Pancreas (tissue), 10 donors: ENCODE data around the gene TMEM37. TPM values are rescaled to one million over a fixed set of nuclear protein-coding genes. Genes with fewer than 3 reads are reported as not detected.
A peak's percentile ranks its signal among the peaks of the same experiment; 100 is the strongest.

ENCODE experiments used
- ATAC-seq, 4 donors: fragments of 200-7000 bp; cut with Tn5 transposase; one replicate each; pipeline versions ENCODE4 v1.8.0 to v1.9.1; 2020; ENCODE audit warnings: mild to moderate bottlenecking in 4 of 4, moderate library complexity in 4 of 4
- DNase-seq, 6 donors: peaks; one replicate each; pipeline ENCODE4 v3.0.0-alpha.2; 2020
- FAIRE-seq: peaks from 2 replicates; lab custom pipeline; 2012; peaks lifted over from hg19 to GRCh38; lab: Jason Lieb, UNC
- H3K27ac ChIP-seq, 4 donors: fragments of 200-600 bp; sonication (generic); 1 replicate in 3 of 4; 2 replicates in 1 of 4; pipeline versions ENCODE4 v1.5.0 to v1.8.0; 2020
- H3K27me3 ChIP-seq, 4 donors: fragments of 200-600 bp; one replicate each; pipeline ENCODE4 v1.8.0; 2021
- H3K36me3 ChIP-seq, 3 donors: fragments of 200-600 bp; sonication (generic) in 1 of 3; one replicate each; pipeline versions ENCODE4 v1.5.0 to v1.8.0; 2020 to 2021
- H3K4me1 ChIP-seq, 3 donors: fragments of 200-600 bp; one replicate each; pipeline ENCODE4 v1.8.0; 2021
- H3K4me3 ChIP-seq, 4 donors: fragments of 200-600 bp; sonication (generic) in 2 of 4; one replicate each; pipeline versions ENCODE4 v1.5.0 to v1.8.0; 2020 to 2021
- H3K9me3 ChIP-seq, 4 donors: fragments of 200-600 bp; one replicate each; pipeline ENCODE4 v1.8.0; 2021
- CTCF ChIP-seq, 4 donors: fragments of 200-600 bp; sonication (generic) in 3 of 4; IDR thresholded peaks; one replicate each; pipeline versions ENCODE4 v1.5.0 to v1.8.0; 2021; ENCODE audit warnings: antibody characterized with exemption in 4 of 4
- WGBS, 2 donors: extraction: QIAGEN DNeasy Blood & Tissue Kit; methylation state at CpG; one replicate each; pipeline ENCODE4 v1.1.7; 2013; 5-methylcytosine and 5-hydroxymethylcytosine counted together
- intact Hi-C, 3 donors: fragments of 100-400 bp; cut with DNase I; formaldehyde crosslinking; loops; one replicate each; pipeline versions ENCODE4 v1.11.1 to v1.14.2; 2022
- polyA plus RNA-seq, 2 donors: library from polyadenylated mRNA; stranded (reverse); fragments of 200-250 nt; gene quantifications; one replicate each; pipeline ENCODE4 v1.2.3, GENCODE V29; 2013
- total RNA-seq, 6 donors: library from RNA; stranded (reverse); fragmentation: NEBNext Ultra II Directional in 4 of 6; extraction: Animal tissue kit (Norgen Biotek cat#: 25700) in 4 of 6; gene quantifications; one replicate each; pipeline versions ENCODE4 v1.2.1 to v1.2.4, GENCODE V29; 2021 to 2023
- donor health status: healthy with polysubstance abuse.
- donor health status: DM: no; HTN: no; CAD: no; lungs with moderate emphysema.
- donor health status: DM: no; HTN: no; CAD: no.
- donor health status: control.
- donor health status: control.
- donor health status: Bipolar disorder and iron deficiency.
- donor health status: DM: yes; HTN: yes; CAD: no.
- donor health status: DM: no; HTN: no; CAD: no.
- donor health status: DM: no; HTN: no; CAD: no.
- donor health status: DM: yes; HTN: yes; CAD: no.

TMEM37 gene
- total and polyA plus RNA-seq, 8 donors, result 5.2 to 25.3 (median 10.3) TPM

GRCh38 chr2:119387381-119388129 lies 44.1 kb upstream of the TMEM37 start:
- Histone ChIP-seq H3K27me3 (no peaks in the 10 kb centered on the region), H3K4me3 (no peak overlapping the region), H3K36me3 (no peaks in the 10 kb centered on the region), H3K9me3 (no peaks in the 10 kb centered on the region), H3K27ac (peak overlapping the region; percentile 1 to 77 (median 62)), H3K4me1 (peaks cover 9 to 35% (median 27%) of the 10 kb centered on the region in 3 donors)
- WGBS, 2 donors, result 37 to 42% methylated on average over 9 of the region's 9 CpGs
- no peak for FAIRE-seq
- peak in 5 of 6 donors; percentile 68 to 80 (median 77) for DNase-seq
- TF ChIP-seq CTCF (IDR thresholded peaks at IDR 0.05), result no peak
- intact Hi-C loops, result no loop called here
- peak; percentile 53 to 89 (median 74) for ATAC-seq

GRCh38 chr2:119389615-119390306 lies 41.9 kb upstream of the TMEM37 start:
- H3K9me3 ChIP-seq, result no peaks in the 10 kb centered on the region
- H3K36me3 ChIP-seq, result no peaks in the 10 kb centered on the region
- no peaks in the 10 kb centered on the region for H3K27me3 ChIP-seq
- no peak for TF ChIP-seq CTCF (IDR thresholded peaks at IDR 0.05)
- H3K27ac ChIP-seq, result peak overlapping the region in 1 of 4 donors; percentile 10
- H3K4me1 ChIP-seq, result peaks cover 9 to 28% (median 27%) of the 10 kb centered on the region in 3 donors
- no peak overlapping the region for H3K4me3 ChIP-seq
- FAIRE-seq (no peak), ATAC-seq (peak; percentile 64 to 74 (median 72)), DNase-seq (peak in 5 of 6 donors; percentile 71 to 84 (median 81))
- WGBS, 2 donors, result 17 to 19% methylated on average over 5 of the region's 5 CpGs
- intact Hi-C loops, result no loop called here

- TF ChIP-seq CTCF (IDR thresholded peaks at IDR 0.05), result no peak
- WGBS, 2 donors, result 86 to 95% methylated on average over 3 of the region's 3 CpGs
- Histone ChIP-seq H3K4me3 (no peak overlapping the region), H3K27me3 (no peaks in the 10 kb centered on the region), H3K36me3 (no peaks in the 10 kb centered on the region), H3K9me3 (no peaks in the 10 kb centered on the region), H3K4me1 (peaks cover 4 to 14% (median 12%) of the 10 kb centered on the region in 3 donors), H3K27ac (no peak overlapping the region)
- intact Hi-C loops, result no loop called here
- no peak for DNase-seq
- no peak for FAIRE-seq
- no peak for ATAC-seq
Observed at GRCh38 chr2:119393971-119394748, 37.5 kb upstream of the TMEM37 start.

- Histone ChIP-seq H3K9me3 (no peaks in the 10 kb centered on the region), H3K27ac (no peak overlapping the region), H3K27me3 (no peaks in the 10 kb centered on the region), H3K4me3 (no peak overlapping the region), H3K36me3 (no peaks in the 10 kb centered on the region), H3K4me1 (no peaks in the 10 kb centered on the region)
- intact Hi-C loops, result no loop called here
- DNase-seq (no peak), FAIRE-seq (no peak), ATAC-seq (no peak)
- no peak for TF ChIP-seq CTCF (IDR thresholded peaks at IDR 0.05)
- 82 to 92% methylated on average over 5 to 6 of the region's 6 CpGs for WGBS, 2 donors
Observed at GRCh38 chr2:119397196-119397595, 34.5 kb upstream of the TMEM37 start.
